NCI-H345 treated with DMSO at 0.1 percent for 48 hours (cell line): Measurements from ENCODE around the gene RFFL.
"Not testable (repeated sequence)": the region's sequence is repeated elsewhere in the genome, so short reads cannot be mapped to it uniquely, and the experiment has no call there.

ENCODE experiments used
- DNase-seq: peaks from one replicate; lab custom pipeline; 2025; ENCODE audit not compliant: unreplicated experiment; lab: John Stamatoyannopoulos, UW

RFFL gene

GRCh38 chr17:35063514-35064223 lies at the start of gene RFFL:
Gene RFFL (minus strand): TSS chr17:35063707. CDS start chr17:35026553, 37,154 bp downstream.
- DNase-seq, result peak; percentile 86

DNA sequence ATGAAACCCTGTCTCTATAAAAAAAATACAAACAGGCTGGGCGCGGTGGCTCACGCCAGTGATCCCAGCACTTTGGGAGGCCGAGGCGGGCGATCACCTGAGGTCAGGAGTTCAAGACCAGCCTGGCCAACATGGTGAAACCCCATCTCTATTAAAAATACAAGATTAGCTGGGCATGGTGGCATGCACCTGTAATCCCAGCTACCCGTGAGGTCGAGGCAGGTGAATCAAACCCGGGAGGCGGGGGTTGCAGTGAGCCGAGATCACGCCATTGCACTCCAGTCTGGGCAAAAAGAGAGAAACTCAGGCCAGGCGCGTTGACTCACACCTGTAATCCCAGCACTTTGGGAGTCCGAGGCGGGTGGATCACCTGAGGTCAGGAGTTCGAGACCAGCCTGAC lies 47.3 kb upstream of the RFFL start:
- not testable (repeated sequence) for DNase-seq

- no peak for DNase-seq
Observed at GRCh38 chr17:35104844-35105450, 41.4 kb upstream of the RFFL start.

GRCh38 chr17:35103271-35103670 lies 39.8 kb upstream of the RFFL start:
- no peak for DNase-seq

GRCh38 chr17:35101725-35102124 lies 38.2 kb upstream of the RFFL start:
- no peak for DNase-seq

DNA sequence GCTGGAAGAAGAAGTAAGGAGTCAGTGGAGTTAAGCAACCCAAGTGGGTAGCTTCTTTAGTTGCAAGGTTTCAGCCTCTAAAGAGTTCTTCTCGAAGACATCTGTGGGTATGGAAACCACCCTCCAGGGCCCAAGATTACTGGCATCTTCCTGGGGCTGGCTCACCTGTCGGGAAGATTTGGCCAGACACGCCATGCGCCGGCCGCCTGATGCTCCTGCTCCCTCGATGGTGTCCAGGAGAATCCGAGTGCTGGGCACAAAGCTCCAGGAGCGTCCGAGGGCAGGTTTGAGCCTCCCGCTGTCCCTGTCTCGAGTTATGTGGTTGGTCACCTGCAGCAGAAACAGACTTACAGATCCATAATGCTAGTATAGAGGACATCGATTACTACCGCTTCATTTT lies 37.5 kb upstream of the RFFL start:
- DNase-seq, result no peak

GRCh38 chr17:35099908-35100307 lies 36.4 kb upstream of the RFFL start:
- DNase-seq, result no peak

DNA sequence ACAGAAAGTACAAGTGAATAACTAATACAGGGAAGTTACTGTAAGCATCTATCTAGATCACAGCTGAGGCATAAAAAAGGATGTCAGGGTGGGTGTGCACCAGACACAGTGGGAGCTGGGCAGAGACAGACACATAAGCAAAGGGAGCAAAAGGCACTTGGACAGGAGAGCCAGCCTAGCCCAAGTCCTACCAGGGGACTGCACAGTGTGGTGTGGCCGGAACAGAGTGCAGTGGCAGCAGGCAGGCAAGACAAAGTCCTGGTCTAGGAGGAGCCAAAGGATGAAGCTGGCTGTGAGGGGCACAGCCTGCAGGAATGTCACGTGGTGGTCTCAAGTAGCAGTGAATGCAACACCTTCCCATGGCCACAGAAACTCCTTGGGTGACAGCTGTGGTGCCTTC lies 34.3 kb upstream of the RFFL start:
- no peak for DNase-seq

DNA sequence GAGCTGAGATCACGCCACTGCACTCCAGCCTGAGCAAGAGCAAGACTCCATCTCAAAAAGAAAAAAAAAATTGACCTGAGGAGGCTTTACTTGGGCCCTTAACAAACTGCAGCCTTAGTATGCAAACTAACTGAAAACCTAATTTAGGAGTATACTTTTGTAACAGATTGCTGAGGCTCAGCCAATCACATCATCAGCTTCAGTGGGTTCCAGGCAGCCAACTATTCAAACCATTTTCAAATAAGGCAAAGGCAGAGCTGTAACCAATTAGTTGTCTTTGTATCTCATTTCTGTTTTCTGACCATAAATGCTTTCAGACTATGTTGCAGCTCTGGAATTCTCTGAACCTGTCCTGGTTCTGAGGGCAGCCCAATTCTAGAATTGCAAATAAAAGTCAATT lies 32.2 kb upstream of the RFFL start:
- DNase-seq, result no peak

DNA sequence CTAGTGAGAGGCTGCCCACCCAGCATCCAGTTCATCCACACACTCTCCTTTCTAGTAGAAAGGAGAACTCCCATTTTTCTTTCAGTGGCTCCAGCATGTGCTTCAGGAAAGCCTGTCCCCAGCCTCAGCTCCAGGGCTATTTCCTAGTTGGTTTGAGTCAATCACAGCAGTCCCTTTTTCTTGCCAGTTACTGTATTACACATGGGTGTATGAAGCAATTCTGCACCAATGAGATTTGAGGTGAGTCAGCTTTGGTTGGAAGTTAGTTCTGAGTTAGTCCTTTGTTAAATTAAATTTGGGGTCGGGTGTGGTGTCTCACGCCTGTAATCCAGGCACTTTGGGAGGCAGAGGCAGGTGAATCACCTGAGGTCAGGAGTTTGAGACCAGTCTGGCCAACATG lies 31.4 kb upstream of the RFFL start:
- DNase-seq, result no peak

- DNase-seq, result not testable (repeated sequence)
Observed at GRCh38 chr17:35090707-35091106, 27.2 kb upstream of the RFFL start.

GRCh38 chr17:35089586-35090296 lies 26.2 kb upstream of the RFFL start:
- no peak for DNase-seq

GRCh38 chr17:35088881-35089585 lies 25.5 kb upstream of the RFFL start:
- DNase-seq, result peak; percentile 52

DNA sequence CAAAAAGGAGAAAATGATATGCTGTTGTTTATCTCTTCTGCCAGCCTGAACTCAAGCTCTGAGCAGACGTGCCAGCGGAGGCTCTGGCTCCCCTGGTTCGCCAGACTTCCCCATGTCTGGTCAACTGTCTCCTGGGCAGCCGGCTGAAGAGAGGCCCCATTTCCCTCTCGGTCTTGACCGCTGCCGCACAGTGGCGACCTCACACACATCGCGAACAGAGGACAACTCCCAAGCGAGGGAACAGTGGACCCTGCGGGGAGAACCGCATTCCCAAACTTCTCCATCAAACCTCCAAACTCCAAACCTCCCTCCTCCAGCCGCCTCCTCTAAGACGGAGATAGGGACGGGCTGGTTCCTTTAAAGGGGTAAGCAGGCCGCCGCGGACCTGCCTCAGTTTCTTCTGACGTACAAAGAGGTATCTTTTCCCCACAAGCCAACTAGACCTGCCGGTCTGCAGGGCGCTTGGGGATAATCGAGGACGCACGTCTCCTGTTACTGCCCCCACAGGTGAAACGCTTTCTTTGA lies 24.9 kb upstream of the RFFL start:
- DNase-seq, result peak; percentile 35

- DNase-seq, result peak; percentile 33
Observed at GRCh38 chr17:35087731-35088355, 24.3 kb upstream of the RFFL start.

DNA sequence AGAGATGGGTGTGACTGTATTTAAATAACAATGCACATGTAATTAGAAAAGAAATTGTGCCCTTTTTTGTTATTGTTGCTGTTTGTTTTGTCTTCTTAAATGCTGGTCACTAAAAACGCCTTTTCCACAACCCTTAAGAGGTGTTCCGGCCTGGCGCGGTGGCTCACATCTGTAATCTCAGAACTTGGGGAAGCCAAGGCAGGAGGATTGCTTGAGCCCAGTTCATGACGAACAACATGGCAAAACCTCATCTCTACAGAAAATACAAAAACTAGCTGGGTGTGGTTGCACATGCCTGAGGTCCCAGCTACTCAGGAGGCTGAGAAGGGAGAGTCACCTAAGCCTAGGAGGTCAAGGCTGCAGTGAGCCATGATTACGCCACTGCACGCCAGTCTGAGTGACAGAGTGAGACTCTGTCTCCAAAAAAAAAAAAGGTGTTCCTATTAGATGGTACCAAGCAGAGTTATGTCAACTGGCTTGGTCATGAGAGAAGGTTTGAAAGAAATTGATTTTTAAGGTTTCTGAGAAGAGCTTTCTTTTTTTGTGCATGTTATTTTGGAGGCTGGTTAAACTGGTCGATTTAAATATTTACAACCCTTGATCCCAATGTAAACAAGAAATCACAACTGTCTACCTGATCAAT lies 23.5 kb upstream of the RFFL start:
- no peak for DNase-seq

- no peak for DNase-seq
Observed at GRCh38 chr17:35086164-35086563, 22.7 kb upstream of the RFFL start.

GRCh38 chr17:35084987-35085386 lies 21.5 kb upstream of the RFFL start:
- no peak for DNase-seq

- DNase-seq, result no peak
Observed at GRCh38 chr17:35083071-35083470, 19.6 kb upstream of the RFFL start.

- DNase-seq, result no peak
Observed at GRCh38 chr17:35082073-35082657, 18.7 kb upstream of the RFFL start.
